ENCODE measurements around the gene DCP1B.

Gene DCP1B

DNA sequence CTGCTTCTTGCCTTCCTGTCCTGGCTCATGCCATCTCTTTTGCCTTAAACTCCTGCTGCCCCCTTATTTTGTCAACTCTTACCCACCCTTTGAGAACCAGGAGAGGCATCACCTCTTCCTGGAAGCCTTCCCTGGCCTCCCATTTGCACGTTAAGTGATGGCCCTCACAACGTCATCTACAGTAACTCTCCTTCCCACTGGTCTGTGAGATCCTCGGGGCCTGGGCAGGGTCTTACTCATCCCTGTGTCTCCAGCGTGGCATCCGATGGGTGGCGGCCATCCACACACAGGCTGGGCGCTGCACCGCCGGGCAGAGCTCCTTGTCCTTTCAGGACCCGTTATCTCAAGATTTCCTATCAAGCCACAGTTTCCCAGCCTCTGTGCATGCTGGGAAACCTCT is 69.0 kb downstream of the DCP1B start:
- no peak for DNase-seq (ENCODE audit: low read depth in 3 of 3)

DNA sequence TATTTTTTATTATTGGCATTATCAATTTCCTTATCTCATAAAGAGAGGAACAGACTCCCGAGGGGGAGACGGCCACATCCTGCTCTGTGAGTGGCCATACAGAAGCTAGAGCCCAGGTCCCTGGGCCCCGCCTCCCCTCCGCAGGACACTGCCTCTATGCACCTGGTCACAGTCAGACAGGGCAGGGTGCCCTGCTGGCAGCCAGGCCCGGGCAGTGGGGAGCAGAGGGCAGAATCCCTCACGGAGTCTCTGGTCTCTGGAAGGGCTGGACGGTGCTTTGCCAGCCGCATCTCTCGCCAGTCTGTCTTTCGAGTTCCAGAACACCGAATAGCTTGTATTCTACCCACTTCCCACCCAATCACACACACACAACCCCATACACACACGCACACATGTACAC is 69.4 kb downstream of the DCP1B start:
- DNase-seq (ENCODE audit: low read depth in 3 of 3), result no peak

DNA sequence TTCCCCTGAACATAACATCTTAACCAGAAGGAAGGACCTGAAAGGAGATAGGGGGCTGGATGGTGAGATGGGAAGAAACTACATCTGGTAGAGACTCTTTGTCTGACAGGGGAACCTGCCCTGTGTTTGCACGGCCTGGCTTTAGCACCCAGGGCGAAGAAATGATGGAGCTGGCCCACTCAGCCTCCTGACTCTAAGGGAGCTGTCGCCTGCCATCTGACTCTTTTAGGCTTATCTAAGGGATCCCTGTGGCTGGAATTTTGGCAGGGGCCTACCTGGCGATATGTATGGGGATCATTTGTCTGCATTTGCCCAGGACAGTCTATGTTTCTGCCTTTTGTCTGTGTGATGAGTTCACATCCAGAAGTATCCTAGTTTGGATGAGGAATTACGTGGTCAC is 70.2 kb downstream of the DCP1B start:
- no peak for DNase-seq (ENCODE audit: low read depth in 3 of 3)

DNA sequence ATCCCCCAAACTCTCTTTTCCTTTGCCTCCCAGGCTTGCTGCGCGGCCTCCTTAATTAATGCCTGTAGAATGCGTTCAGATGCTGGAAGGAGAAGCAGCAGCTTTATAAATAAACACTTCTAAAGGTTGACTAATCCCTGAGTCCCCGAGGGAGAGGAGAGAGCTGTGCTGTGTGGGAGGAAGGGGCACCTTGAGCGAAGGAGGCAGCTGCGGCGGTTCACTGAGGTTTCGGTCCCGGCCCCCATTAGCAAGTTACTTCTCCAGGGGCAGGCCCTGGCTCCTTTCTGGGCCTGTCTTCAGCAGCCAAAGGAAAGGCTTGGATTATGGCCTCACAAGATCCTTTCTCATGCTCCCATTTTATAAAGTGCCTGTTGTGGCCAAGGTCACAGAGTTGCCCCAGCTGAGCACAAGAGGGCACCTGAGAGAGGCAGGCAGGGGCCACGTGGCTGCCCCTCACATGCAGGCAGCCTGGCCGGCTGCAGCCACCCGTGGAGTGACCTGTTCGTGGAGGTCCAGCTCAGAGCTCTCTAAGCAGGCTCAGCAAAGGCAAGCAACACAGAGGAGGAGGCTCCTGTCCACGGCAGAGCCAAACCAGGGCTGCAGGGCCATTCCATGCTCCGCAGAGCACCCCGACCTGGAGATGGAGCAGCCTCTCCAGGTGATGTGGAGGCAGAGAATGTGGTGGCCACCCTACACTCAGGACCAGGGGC is 70.8 kb downstream of the DCP1B start:
- DNase-seq (ENCODE audit: low read depth in 3 of 3), result no peak

DNA sequence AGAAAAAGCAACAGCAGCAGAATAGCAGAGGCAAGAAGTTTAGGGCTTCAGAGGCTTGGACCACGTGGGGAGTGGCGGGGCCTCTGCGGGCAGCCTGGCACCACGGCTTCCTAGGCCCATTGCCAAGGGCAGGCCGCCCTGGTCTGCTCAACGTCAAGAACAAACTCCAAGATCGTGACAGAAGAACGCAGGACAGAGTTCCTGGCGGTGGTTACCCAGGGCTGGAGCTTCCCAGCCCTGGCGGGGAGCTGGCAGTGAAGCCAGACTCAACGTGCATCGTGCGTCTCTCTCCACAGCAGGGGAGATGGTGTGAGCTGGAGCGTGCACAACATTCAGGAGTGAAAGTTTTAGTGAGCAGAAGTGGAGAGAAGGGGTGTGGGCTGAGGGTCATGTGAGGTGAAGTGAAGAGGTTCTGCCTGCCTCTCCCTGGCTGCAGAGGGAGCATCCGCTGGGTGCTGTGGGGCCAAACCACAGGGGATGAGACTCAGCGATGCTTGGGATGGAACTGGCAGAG is 71.9 kb downstream of the DCP1B start:
- no peak for DNase-seq (ENCODE audit: low read depth in 3 of 3)

DNA sequence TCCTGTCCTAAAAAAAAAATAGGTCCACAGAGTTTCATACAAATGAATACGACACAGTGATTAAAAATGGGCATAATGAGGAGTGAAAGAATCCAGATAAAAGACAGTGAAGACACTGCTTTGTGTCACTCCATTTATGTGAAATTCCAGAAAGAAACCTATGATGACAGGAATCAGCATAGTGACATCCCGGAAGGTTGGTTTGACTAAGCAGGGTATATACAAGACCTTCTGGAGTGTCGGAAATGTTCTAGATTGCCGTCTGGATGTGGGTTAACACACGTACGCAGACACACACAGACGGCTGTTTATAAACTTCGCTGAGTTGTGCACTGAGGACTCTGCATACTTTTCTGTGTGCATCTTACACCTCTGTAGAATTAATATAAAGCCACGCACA is 72.6 kb downstream of the DCP1B start:
- DNase-seq (ENCODE audit: low read depth in 3 of 3), result no peak

DNA sequence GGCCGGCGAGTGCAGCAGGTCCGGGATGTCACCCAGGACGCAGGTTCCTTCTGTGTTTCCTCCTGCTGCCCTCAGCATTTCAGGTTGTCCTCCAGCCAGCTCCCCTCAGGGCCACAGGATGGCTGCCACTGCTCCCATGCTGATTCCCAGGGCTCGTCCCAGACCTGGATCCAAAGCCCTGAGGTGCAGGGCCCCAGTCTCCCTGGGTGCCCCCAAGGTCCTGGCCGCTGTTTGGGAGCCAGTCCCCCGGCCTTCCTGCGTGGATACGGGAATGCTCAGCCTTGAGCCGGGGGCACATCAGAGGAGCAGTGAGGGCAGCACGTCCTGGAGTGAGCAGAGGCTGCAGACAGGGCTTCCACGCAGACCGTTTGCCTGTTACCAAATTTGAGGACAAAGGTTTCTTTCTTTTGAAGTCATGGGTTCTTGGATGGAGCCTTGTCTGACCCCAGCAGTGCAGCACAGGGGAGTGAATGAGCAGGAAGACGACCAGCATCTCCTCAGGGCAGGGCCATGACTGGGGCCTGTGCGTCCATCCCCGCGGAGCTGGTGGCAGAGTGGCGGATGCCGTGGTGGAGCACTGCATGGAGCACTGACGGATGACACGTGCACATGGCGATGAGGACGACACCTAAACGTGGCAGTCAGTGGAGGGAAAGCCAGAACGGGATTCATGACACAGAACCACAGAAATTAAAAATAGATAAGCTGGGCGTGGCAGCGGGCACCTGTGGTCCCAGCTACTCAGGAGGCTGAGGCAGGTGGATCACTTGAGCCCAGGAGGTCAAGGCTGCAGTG is 73.3 kb downstream of the DCP1B start:
- no peak for DNase-seq (ENCODE audit: low read depth in 3 of 3)

DNA sequence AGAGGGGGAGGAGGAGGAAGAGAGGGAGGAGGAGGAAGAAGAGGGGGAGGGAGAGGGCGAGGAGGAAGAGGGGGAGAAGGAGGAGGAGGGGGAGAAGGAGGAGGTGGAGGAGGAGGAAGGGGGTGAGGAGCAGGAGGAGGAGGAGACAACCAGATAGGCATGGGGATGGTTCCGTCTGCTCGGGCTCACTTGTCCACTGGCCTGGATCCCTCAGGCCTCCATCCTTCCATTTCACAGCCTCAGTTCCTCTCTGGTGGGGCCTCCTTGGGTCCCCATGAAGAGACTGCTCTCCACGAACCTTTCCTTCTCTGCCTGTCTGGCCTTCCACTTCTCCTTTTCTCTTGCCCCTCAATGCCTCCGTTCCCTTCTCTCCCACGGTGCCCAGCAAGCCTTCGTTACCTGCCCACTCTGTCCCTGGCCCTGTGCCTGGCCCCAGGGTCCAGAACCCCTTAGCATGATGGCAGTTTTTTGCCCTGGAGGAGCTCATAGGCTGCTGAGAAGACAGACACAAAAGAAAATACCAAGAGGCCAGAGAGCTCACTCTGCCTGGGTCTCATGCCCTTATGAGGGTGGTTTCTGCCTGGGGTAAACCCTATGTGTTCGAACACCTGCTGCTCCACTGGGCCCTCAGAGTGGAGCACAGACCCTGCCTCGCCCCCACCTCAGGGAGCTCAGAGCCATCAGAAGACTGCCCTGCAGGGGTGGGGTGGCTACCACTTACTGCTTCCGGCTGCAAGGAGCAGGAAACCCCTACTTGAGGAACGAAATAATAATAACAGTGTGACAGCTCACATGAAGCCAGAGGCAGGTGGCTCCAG is 74.1 kb downstream of the DCP1B start:
- no peak for DNase-seq (ENCODE audit: low read depth in 3 of 3)

DNA sequence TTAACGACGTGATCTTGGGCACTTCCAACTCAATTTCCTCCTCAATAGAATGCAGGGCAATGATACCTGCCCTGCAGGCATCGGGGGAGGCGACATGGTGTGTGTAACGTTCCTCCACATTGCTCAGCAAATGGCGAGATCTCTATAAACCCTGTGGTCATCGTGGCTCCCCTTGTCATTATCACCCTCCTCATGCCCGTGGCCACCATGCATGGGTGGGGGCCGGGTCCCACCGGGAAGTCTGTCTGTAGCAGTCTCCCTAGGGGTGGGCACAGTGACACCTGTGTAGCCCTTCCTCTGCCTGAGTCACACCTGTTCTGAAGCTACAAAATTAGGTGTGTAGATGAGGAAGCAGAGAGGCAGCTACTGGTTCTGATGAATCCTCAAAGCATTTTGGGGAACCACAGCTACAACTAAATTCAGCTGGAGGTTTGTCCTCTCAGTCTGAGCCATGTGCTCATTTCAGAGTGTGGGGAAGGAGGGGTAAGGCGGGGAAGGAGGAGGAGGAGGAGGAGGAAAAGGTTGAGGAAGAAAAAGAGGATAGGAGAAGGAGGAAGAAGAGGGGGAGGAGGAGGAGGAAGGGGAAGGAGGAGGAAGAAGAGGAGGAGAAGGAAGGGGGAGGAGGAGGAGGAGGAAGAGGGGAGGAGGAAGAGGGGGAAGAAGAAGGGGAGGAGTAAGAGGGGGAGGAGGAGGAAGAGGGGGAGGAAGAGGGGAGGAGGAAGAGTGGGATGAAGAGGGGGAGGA is 74.8 kb downstream of the DCP1B start:
- DNase-seq (ENCODE audit: low read depth in 3 of 3), result no peak

DNA sequence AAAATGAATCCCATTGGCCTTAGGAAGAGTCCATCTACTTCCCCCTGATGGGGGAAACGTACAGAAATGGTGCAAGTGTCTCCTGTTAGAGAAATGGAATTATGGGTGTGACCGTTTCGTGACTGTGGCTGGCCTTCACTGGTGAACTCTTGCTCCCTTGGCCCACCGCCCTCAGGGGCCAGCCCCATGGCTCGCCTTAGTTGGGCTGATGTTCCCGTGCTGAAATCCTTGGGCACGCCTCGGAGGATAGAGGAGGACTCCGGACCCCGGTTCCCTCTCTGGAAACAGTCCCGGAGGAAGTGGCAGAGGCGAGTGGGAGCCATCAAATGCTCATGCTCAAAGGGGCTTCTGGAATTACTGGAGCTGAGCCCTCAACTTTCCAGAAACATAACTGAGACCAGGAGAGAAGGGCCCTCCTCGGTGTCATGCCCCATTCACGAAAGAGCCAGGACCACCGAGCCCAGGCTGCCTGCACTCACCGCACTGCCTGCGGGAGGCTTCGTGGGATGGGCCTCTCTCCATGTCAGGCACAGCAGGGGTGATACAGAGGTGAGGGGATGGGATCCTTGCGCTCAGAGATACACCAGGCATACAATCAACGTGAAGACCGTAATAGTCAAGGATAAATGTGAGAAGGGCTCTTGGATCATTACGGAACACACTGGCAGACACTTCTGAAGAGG is 75.7 kb downstream of the DCP1B start:
- no peak for DNase-seq (ENCODE audit: low read depth in 3 of 3)

DNA sequence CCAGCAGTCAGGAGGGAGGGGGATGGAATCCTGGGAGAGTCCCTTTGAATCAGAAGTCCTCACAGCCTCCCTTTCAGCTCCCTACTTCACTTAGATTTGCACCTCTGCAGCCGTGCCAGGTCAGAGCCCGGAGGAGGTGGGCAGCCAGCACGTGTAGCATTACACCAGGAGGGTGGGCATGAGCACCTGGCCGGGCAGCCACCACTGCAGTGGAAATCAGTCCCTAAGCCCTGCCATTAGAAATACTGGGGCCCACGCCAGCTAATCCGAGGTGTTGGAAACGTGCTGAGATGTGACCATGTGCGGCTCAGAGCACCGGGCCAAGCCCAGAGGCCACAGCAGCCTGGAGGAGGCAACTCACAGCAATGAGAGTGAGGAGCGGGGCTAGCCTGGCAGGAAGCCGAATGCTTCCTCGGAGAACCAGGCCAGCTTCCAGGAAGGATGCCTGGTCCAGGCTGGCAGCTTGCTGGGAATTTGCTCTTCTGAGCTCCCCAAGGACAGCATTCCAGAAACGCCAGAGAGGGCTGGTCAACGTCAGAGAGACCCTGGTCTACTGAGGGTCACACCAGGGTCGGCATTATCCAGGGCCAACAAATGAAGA is 76.4 kb downstream of the DCP1B start:
- DNase-seq (ENCODE audit: low read depth in 3 of 3), result no peak

DNA sequence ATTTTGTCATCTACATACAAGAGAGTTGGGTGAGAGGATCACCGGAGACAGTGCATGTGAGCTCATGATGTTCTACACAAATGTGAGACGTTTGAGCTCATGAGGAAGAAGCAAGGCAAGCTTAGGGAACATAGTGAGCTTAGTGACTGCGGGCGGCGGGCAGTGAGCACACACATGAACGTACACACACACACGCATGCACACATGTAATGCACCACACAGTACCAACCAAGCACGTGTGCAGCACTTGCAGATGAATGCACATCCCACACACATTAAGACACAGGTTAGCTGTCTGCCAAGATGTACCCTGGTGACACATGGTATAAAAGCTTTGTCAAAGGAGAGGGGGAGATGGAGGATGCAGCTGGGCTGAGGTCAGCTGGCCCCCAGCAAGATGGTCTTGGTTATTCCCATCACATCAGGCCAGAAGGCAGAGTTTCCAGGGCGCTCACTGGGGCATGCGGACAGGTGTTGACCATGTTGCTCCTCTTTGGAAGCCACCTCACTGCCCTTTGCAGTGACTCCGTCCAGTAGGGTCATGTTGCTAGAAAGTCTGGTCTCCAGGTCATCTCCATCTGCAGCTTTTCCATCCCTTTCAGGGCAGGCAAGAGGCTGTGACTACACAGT is 77.1 kb downstream of the DCP1B start:
- no peak for DNase-seq (ENCODE audit: low read depth in 3 of 3)

DNA sequence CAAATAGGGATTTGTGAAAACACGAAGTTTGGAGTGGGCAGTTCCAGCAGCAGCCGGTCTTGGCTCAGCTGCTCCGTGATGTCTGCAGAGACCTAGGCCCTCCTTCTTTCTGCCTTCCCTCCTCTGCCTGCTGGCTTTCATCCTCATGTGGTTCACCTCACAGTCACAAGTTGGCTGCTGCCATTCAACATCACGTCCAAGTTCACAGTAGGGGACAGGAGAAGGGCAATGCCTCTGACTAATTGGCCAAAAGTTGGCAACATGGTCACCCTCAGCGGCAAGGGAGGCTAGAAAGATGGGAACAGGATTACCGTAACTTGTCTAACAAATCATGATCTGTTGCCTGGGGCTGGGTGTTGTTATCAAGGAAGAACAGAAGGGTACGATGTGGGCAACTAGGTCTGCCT is 78.0 kb downstream of the DCP1B start:
- no peak for DNase-seq (ENCODE audit: low read depth in 3 of 3)

DNA sequence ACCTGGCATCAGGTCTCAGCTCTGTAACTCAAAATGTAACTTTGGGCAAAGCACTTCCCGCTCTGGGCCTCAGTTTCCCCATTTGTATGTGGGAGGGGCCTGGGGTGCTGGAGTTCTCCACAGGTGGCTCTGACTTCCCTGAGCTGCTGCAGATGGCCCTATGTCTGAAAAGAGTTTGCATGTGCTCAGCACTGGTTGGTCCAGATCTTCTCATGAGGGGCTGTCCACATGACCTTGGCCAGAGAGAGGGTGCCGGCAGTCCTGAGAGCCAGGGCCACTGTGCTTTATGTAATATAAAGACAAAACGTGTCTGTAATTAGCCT is 78.6 kb downstream of the DCP1B start:
- no peak for DNase-seq (ENCODE audit: low read depth in 3 of 3)

DNA sequence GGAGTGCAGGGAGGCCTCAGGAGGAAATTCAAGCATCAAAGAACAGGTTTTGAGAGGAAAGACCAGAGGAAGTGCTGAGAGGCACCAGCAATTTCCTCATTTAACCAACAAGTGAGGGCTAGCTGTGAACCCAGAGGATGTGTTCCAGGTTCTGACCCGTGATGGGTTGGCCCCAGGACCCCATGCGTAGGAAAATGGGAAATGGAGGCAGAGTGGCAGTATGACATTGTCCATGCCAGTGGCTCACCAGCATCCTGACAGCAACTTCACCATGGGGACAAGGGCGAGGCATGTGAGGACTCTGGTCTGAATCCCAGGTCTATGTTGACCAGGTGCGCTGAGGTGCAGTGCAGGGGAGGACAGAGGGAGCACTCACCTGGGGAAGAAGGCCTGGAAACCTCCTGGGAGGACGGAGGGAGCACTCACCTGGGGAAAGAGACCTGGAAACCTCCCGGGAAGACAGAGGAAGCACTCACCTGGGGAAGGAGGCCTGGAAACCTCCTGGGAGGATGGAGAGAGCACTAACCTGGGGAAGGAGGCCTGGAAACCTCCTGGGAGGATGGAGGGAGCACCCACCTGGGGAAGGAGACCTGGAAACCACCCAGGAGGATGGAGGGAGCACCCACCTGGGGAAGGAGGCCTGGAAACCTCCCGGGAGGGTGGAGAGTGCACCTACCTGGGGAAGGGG is 79.1 kb downstream of the DCP1B start:
- DNase-seq (ENCODE audit: low read depth in 3 of 3), result no peak

DNA sequence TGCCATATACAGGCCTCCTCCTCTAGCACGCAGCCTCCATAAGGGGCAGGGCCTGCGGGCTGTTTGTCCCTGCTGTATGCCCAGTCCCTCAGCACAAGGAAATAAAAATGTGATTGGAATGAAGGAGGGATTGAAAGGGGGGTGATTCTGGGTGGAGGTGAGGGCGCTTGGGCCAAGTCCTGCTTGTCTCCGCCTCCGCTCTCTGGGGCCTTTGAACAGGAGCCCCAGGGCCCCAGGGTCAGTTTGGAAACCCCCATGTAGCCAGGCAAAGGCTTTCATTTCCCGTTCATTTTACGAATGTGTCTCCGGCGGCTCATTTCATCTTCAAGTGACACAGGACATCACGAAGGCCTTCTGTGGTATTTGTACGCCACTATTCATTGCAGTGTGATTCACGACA is 81.3 kb downstream of the DCP1B start:
- DNase-seq (ENCODE audit: low read depth in 3 of 3), result no peak

DNA sequence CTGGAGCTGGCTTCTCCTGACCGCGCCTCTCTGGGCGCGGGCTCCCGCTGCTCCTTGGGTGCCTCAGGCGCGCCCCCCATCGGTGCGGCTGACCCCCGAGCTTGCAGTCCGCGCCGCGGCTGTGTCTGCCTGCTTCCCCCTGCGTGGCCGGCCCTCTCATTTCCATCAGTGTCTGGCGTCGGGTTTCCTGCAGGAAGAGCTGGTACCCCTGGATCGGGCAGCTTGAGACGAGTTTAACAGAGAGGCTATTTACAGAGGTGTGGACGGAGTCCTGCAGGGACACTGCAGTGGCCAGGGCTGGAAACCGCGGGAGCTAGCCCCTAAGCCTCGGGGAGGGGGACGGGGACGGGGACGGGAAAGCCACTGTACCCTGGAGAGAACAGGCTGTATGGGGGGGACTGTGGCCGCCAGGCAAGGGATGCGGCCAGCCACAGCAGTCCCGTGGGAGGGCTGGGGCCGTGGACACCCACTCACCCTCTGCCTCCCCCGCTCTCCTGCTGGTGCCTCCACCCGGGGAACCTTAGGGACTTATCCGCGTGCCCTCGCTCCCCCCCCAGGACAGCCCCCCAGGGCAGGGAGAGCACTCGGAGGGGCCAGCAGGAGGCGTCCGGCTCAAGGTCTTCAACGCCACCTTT is 82.1 kb downstream of the DCP1B start:
- no peak for DNase-seq (ENCODE audit: low read depth in 3 of 3)

DNA sequence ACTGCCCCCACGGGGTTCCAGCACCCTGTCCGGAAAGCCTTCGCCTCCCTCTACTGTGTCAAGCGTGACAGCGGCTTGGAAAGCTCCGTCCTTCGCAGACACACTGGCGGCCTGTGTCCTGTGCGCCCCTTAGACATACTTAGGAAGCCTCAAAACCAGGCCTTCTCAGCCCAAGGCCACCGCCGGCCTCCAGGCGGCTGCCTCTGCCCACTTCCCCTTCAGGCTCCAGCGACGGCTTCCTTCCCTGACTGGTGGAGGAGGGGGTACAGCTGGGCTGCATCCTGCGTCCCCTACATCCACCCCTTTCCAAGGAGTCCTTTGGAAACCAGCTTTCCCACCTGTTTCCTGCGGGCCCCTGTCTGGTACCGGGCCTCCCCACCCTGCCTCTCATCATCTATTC is 83.3 kb downstream of the DCP1B start:
- no peak for DNase-seq (ENCODE audit: low read depth in 3 of 3)

DNA sequence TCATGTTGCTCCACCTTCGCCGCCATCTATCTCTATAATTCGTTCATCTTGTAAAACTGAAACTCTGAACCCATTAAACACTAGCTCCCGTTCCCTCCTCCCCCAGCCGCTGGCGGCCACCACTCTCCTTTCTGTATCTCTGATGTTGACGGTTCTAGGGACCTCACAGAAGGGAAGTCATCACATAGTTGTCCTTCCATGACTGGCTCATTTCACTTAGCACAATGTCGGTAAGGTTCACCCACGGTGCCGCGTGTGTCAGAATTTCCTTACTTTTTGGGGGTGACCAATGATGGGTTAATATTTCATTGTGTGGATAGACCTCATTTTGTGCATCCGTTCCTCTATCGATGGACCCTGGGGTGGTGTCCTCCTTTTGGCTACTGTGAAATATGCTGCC is 83.8 kb downstream of the DCP1B start:
- DNase-seq (ENCODE audit: low read depth in 3 of 3), result no peak
